Measurements from ENCODE around the gene TCF7.
A peak's percentile ranks its signal among the peaks of the same experiment; 100 is the strongest.

Gene TCF7

DNA sequence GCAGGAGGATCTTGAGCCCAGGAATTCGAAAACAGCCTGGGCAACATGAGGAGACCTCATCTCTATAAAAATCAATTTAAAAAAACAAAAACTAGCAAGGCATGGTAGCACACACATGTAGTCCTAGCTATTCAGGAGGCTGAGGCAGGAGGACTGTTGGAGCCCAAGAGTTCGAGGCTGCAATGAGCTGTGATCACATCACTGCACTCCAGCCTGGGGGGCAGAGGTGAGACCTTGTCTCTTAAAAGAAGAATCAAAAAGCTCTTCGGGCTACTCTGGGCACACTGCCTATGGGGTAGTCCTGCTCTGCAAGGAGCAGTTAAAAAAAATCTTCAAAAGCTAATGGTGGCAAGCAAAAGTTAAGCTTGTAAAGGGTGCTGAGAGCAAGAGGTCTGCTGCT lies 38.8 kb downstream of the TCF7 start:
- CTCF ChIA-PET: interaction anchor here (1.0 to 35.0 kb wide), 5 partner anchors 12 to 433 kb away, joined by 3 to 743 read pairs (median 4); no protein-coding TSS in a partner anchor
- no peaks in the 10 kb centered on the region for H3K9me3 Mint-ChIP-seq
- H3K4me3 Mint-ChIP-seq: no peak overlapping the region

DNA sequence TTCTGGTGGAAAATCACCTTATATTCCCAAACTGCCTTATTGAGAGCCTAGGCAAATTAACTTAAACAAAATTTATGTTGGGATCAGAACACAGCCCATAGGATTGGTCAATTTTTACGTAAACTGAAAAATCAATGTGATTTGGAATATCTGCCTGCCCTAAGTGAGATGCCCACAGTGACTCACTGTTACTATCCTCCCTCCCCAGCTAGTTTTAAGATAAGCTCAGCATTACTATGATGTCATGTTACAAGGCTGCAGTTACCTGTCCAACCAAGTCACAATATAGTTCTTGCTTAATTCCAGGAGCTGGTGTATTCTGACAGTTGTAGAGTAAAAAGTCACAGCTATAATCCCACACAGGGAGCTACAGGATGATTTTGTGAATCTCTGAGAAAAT lies 39.2 kb downstream of the TCF7 start:
- Mint-ChIP-seq H3K4me3 (no peak overlapping the region), H3K27ac (no peak overlapping the region)

More for the DNA sequence above, 38.8 kb downstream of the TCF7 start:
- peak; percentile 17 for DNase-seq
- Mint-ChIP-seq H3K36me3 (peaks cover 59% of the 10 kb centered on the region), H3K27ac (no peak overlapping the region), H3K4me1 (peaks cover 29% of the 10 kb centered on the region), H3K27me3 (no peaks in the 10 kb centered on the region)

DNA sequence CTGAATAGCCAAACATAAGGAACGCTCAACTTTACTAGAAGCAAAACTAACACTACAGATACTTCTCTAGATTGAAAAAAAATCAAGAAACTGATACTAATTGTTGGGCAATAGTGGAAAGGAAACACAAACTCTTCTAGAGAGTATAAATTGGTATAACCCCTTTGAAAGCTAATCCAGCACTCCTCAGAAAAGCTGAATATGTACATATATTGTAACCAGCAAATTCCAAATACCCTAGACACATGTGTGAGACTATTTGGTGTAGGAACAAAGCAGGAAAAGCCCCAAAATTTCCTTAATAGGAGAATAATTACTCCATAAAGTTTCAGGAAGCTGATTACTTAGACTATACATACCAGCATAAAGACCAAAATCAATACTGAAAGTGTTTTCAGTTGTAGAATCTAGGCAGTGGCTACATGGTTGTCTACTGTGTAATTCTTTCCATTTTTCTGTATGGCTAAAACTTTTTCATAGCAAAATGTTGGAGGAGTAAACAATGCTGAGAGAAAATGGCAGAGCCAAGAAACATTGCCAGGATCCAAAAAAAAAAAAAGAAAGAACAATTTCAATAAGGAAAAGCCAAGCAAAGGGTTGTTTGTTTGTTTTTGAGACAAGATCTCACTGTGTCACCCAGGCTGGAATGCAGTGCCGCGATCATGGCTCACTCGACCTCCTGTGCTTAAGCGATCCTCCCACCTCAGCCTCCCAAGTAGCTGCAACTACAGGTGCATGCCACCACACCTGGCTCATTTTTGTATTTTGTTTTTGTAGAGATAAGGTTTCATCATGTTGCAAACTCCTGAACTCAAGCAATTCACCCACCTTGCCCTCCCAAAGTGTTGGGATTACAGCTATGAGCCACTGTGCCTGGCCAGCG lies 47.3 kb downstream of the TCF7 start:
- DNase-seq: no peak
- Mint-ChIP-seq H3K9me3 (peaks cover 4% of the 10 kb centered on the region), H3K36me3 (peaks cover 63% of the 10 kb centered on the region), H3K27ac (no peak overlapping the region), H3K4me1 (peaks cover 5% of the 10 kb centered on the region), H3K4me3 (no peak overlapping the region), H3K27me3 (no peaks in the 10 kb centered on the region)
- CTCF ChIA-PET: interaction anchor here (0.7 to 35.0 kb wide), 5 partner anchors 8 to 122 kb away, joined by 3 to 743 read pairs (median 3); no protein-coding TSS in a partner anchor

More for the DNA sequence above, 39.2 kb downstream of the TCF7 start:
- H3K4me1 Mint-ChIP-seq: peaks cover 28% of the 10 kb centered on the region
- no peak for DNase-seq
- peaks cover 60% of the 10 kb centered on the region for H3K36me3 Mint-ChIP-seq
- CTCF ChIA-PET: interaction anchor here (0.6 to 35.0 kb wide), 5 partner anchors 8 to 433 kb away, joined by 3 to 743 read pairs (median 4); no protein-coding TSS in a partner anchor
- no peaks in the 10 kb centered on the region for H3K27me3 Mint-ChIP-seq
- no peaks in the 10 kb centered on the region for H3K9me3 Mint-ChIP-seq

- peaks cover 5% of the 10 kb centered on the region for H3K4me1 Mint-ChIP-seq
- no peak overlapping the region for H3K4me3 Mint-ChIP-seq
- no peak for DNase-seq
- H3K9me3 Mint-ChIP-seq: peaks cover 4% of the 10 kb centered on the region
- no peak overlapping the region for H3K27ac Mint-ChIP-seq
- CTCF ChIA-PET: interaction anchor here (0.8 to 35.0 kb wide), 3 partner anchors 15 to 123 kb away, joined by 3 to 743 read pairs (median 4); no protein-coding TSS in a partner anchor
- H3K36me3 Mint-ChIP-seq: peaks cover 65% of the 10 kb centered on the region
- no peaks in the 10 kb centered on the region for H3K27me3 Mint-ChIP-seq
These were observed 48.1 kb downstream of the TCF7 start for GRCh38 chr5:134162592-134162991.

DNA sequence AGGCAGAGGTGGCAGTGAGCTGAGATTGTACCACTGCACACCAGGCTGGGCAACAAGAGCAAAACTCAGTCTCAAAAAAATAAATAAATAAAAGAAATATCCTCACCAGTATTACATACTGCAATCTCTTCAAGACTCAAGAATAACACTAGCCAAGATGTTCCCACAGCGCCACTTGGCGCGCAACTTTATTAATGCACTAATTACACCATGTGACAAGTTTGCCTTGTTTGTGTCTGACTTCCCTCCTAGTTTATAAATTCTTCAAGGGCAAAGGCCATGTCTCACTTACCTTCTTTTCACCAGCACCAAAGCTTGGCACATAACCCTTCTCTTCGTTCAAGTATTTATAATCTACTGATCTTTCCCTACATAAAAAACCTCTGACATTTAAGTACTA lies 57.5 kb downstream of the TCF7 start:
- Mint-ChIP-seq H3K4me1 (peaks cover 26% of the 10 kb centered on the region), H3K27ac (peak overlapping the region; percentile 6), H3K4me3 (no peak overlapping the region), H3K36me3 (peaks cover 44% of the 10 kb centered on the region), H3K9me3 (no peaks in the 10 kb centered on the region), H3K27me3 (no peaks in the 10 kb centered on the region)
- CTCF ChIA-PET: interaction anchor here (0.7 to 0.9 kb wide), 2 partner anchors 132 to 146 kb away, joined by 3 read pairs; no protein-coding TSS in a partner anchor
- DNase-seq: no peak

DNA sequence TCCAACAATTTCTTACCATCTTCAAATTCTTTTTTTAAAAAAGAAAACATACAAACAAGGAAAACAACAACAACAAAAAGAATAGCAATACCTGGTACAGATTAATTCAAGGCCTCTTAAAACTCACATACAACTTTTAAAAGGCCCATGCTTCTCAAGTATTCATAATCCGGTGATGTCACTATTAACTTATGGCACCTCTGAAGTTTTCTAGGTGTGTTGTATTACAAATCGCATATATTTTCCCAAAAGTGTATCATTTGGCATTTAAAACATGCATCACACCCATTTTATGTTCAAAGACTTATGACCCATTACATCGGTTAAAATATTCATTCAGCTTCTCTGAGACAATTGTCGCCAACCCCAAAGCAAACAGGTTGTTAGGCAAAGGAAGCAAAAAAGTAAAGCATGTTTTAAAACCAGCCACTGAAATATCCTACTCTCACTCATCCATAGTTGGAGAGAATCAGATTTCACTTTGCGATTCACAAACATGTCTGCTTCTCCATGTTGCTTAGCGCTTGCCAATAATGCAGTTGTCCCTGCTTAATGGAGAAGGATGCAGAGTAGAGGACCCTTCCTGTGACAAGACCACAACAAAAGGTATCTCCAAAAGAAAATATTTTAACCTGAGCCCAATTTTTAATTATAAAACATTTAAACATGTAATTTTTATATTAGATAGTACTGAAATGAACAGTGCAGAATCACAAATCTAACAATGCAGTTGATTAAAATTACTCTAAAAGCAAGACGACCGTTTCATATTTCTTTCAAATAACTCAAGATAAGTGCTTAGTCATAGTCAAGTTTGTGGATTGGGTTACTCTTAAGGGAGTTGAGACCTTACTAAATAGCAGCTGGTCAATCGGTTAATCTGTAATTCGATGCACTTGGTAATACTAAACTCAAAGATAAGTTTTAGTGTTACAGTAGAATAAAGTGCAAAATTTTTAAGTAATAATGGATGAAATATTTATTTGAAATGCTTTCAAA lies 60.7 kb downstream of the TCF7 start:
- Mint-ChIP-seq H3K27me3 (peaks cover 10% of the 10 kb centered on the region), H3K27ac (peak overlapping the region; percentile 99), H3K4me1 (peaks cover 31% of the 10 kb centered on the region), H3K36me3 (peaks cover 26% of the 10 kb centered on the region), H3K4me3 (peak overlapping the region; percentile 97), H3K9me3 (no peaks in the 10 kb centered on the region)
- CTCF ChIA-PET: interaction anchor here (0.6 to 2.9 kb wide), 3 partner anchors 34 to 135 kb away, joined by 3 to 10 read pairs (median 4); no protein-coding TSS in a partner anchor
- no peak for DNase-seq

DNA sequence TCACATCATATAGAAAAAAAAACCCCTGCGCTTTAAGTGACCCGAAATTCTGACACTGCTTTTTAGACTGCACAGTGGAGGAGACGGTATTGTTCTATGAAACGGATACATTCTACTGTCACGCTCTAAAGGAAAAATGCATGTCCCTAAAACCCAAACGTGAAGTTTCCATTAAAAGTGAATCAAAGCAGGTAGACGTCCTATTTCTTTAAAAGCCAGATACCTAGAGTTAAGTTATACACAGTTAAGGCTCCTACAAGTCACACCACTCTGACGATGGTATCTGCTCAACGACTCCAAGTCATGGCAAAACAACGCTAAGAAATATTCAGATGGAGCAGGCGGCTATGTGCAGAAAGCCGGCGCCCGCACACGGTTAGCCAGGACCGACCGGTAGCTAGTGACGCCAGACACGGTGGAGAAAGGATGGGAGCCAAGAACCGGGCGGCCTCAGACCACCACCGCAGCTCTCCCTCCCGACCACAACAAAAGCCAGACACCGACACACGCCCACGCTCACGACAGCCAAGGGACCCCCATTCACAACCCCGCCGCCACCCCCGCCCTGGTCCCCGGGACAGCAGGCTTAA lies 61.5 kb downstream of the TCF7 start:
- H3K27me3 Mint-ChIP-seq: peaks cover 18% of the 10 kb centered on the region
- CTCF ChIA-PET: interaction anchor here (0.6 to 2.9 kb wide), 3 partner anchors 10 to 136 kb away, joined by 3 to 10 read pairs (median 4); no protein-coding TSS in a partner anchor
- H3K27ac Mint-ChIP-seq: peak overlapping the region; percentile 99
- peaks cover 31% of the 10 kb centered on the region for H3K4me1 Mint-ChIP-seq
- no peak for DNase-seq
- peaks cover 23% of the 10 kb centered on the region for H3K36me3 Mint-ChIP-seq
- no peaks in the 10 kb centered on the region for H3K9me3 Mint-ChIP-seq
- H3K4me3 Mint-ChIP-seq: peak overlapping the region; percentile 97

DNA sequence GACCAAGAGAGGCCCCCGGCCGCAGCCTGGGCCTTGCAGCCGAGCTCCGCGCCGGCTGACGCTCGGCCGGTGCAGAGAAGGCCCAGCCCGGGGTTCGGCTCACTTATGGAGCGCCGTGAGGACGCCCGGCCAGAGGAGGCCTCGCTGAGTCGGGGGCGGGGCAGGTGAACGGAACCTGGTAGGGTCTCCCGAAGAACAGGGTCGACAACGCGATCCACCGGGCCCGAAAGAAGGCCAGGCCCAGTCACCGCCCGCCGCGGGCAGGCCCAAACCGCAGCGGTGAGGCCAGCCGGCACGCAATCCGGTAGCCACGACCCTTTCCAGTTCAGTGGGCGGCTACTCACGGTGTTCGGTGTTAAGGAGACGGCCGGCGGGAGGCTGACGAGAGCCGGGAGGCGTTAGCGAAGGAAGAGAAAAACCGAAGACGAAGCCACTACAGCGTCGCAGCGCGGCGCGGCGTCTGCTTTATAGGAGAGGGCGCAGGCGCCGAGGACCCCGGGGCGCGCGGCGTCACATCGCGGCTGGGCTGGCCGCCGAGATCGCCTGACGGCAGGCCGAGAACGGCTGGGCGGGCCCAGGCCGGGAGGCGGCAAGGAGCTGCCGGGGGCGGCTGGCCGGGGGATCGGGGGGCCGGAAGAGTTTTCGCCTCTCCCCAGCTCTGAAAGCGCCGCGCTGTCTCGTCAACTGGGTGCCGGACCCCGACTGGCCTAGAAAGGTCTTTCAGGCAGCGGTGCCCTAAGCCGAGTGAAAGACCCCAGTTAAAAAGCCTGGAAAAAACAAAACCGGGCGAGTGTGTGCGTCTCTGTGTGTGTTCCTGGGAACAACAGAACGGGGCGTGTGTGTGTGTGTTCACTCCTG lies 62.3 kb downstream of the TCF7 start, which contains the start of gene SKP1:
SKP1 (minus strand) TSS at position 440 of the 858 bp plus-strand sequence. CDS start 2,928 bp downstream, outside the sequence.
- CTCF ChIA-PET: interaction anchor here (0.6 to 2.9 kb wide), 8 partner anchors 11 to 415 kb away, joined by 3 to 10 read pairs (median 4); no protein-coding TSS in a partner anchor
- H3K36me3 Mint-ChIP-seq: peaks cover 16% of the 10 kb centered on the region
- peak; percentile 87 for DNase-seq
- peaks cover 22% of the 10 kb centered on the region for H3K27me3 Mint-ChIP-seq
- H3K4me3 Mint-ChIP-seq: peak within 1 kb of the TSS; percentile 97
- H3K9me3 Mint-ChIP-seq: no peaks in the 10 kb centered on the region
- H3K27ac Mint-ChIP-seq: peak within 1 kb of the TSS; percentile 99
- H3K4me1 Mint-ChIP-seq: peaks cover 29% of the 10 kb centered on the region

DNA sequence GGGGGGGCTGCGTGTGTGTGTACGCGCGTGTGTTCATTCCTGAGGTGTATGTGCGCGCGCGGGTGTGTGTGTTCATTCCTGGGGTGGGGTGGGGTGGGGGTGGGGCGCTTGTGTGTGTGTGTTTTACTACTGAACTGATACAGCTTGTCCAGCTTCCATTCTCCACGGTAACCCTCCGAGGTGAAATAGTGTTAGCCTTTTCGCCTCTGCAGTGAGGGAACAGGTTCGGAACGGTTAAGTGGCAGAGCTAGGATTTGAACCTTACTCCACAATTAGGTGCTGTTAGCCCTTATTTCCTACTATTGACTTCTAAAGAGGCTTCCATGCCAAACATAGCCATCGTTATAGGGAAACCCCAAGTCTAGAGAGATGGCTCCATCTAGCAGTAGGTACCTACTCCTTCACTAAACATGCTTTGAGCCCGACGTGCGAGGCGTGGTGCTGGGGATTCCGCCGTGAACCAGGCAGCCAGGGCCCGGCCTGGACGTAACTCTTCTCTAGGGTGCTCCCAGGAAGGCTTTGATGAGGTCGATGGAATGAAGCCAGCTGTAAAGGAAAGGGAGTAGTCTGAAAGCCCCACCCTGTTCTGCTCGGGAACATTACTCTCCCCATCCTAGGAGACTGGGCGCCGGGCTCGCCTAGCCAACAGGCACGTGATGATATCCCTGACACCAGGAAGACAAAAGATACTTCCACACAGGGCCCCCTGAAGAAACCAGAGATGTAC lies 63.1 kb downstream of the TCF7 start:
- H3K36me3 Mint-ChIP-seq: peaks cover 11% of the 10 kb centered on the region
- no peak for DNase-seq
- H3K4me3 Mint-ChIP-seq: peak overlapping the region; percentile 97
- peaks cover 23% of the 10 kb centered on the region for H3K4me1 Mint-ChIP-seq
- H3K9me3 Mint-ChIP-seq: no peaks in the 10 kb centered on the region
- H3K27me3 Mint-ChIP-seq: peaks cover 22% of the 10 kb centered on the region
- CTCF ChIA-PET: interaction anchor here (0.7 to 2.9 kb wide), 9 partner anchors 11 to 414 kb away, joined by 3 to 10 read pairs (median 4); no protein-coding TSS in a partner anchor
- H3K27ac Mint-ChIP-seq: peak overlapping the region; percentile 99

DNA sequence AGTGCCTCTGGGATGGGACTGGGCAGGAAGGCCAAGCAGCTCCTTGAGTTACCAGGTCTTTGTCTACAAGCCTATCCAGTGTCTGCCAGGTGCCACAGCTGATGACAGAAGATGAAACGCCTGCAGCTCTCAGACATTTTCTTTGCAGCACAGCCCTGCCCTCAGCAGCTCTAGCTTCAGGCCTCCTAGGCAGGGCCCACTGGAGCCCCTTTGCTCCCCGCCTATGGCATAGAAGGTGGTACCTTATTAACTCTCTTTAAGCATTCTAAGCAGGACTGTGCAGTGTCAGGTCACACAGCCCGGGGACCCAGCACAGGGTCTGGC lies 63.6 kb downstream of the TCF7 start:
- CTCF ChIA-PET: interaction anchor here (0.7 to 1.7 kb wide), 7 partner anchors 10 to 409 kb away, joined by 3 to 10 read pairs (median 4); no protein-coding TSS in a partner anchor
- peaks cover 22% of the 10 kb centered on the region for H3K27me3 Mint-ChIP-seq
- peaks cover 22% of the 10 kb centered on the region for H3K4me1 Mint-ChIP-seq
- peaks cover 9% of the 10 kb centered on the region for H3K36me3 Mint-ChIP-seq
- no peaks in the 10 kb centered on the region for H3K9me3 Mint-ChIP-seq
- DNase-seq: no peak
- H3K27ac Mint-ChIP-seq: peak overlapping the region; percentile 99
- H3K4me3 Mint-ChIP-seq: peak overlapping the region; percentile 97

- Mint-ChIP-seq H3K36me3 (no peaks in the 10 kb centered on the region), H3K27me3 (peaks cover 27% of the 10 kb centered on the region), H3K9me3 (no peaks in the 10 kb centered on the region), H3K27ac (no peak overlapping the region), H3K4me3 (no peak overlapping the region), H3K4me1 (no peaks in the 10 kb centered on the region)
- no peak for DNase-seq
- CTCF ChIA-PET: interaction anchor here (0.7 to 8.3 kb wide), 24 partner anchors 17 to 556 kb away, joined by 3 to 84 read pairs (median 3); partner anchors contain the start of genes CDKN2AIPNL and UBE2B
These were observed 69.0 kb downstream of the TCF7 start for GRCh38 chr5:134183481-134183880.

Data from activated naive CD4-positive, alpha-beta T cell treated with anti-CD3 and anti-CD28 coated beads, Interleukin-2, amount 10 ng/mL, durations not matched to agents 7 days and 5 days (primary cell).